Measurements from ENCODE around the gene GPR148.

GPR148 gene

GRCh38 chr2:130749641-130750040 is 20.8 kb downstream of the GPR148 start:
- DNase-seq (ENCODE audit: low read depth) = no peak

DNA sequence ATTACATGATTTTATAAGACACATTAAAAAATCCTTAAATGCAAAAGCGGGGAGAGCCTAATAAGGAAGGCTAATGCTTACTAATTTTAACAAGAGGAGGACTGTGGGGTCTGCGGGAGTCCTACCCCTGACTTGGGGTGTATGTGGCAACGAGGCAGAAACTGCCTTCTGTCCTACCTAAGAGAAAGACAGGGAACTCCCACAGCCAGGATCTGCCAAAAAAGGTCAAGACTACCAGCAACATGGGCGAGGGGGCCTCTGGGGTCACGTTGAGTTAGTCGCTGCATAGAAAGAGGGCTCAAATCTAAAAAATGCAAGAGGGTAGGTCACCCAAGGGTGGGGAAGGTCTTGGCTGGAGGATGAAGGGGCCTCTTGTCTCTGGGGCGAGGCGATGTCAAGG is 25.9 kb downstream of the GPR148 start:
- no peak for DNase-seq (ENCODE audit: low read depth)

DNA sequence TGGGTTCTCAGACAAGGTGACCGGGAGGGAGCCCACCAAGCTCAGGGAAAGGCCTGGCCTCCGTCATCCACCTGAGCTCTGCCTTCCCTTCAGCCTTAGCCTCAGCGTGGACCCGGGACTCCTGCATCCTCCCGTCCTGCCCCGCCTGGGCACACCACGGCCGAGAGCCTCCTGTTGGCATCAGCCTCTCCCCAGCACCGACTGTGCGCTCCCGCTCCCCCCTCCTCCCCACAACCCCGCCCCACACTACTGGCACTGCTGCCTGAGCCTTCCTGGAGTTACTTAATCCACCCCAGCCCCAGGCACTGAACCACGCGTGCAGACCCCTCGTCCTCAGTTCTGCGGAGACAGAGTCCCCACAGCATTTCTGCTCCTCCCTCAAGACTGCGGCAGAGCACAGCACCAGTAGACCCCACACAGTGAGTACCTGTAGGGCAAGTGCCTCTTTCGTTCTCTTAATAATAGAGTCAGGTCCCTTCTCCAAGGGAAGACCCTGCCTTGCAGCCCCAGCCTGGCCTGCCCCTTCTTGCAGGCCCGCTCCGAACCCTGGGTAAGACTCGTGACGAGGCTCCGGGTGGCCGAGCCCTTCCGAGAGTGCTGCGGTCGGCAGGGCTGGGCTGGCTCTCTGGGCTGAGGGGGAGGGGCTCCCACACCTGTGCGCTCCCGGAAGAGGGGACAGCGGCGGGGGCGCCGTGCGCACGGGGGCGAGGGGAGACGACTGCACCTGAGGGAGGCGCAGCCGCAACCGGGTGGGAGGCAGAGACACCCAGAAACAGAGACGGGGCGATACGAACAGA is 26.6 kb downstream of the GPR148 start, which contains the start of gene AMER3:
TSS of gene AMER3 (plus strand) at position 285 of the 797 bp plus-strand sequence. CDS start 6,533 bp downstream, outside the sequence.
- no peak for DNase-seq (ENCODE audit: low read depth)

- DNase-seq (ENCODE audit: low read depth) = no peak
Measured at GRCh38 chr2:130756053-130756873, 27.4 kb downstream of the GPR148 start.

DNA sequence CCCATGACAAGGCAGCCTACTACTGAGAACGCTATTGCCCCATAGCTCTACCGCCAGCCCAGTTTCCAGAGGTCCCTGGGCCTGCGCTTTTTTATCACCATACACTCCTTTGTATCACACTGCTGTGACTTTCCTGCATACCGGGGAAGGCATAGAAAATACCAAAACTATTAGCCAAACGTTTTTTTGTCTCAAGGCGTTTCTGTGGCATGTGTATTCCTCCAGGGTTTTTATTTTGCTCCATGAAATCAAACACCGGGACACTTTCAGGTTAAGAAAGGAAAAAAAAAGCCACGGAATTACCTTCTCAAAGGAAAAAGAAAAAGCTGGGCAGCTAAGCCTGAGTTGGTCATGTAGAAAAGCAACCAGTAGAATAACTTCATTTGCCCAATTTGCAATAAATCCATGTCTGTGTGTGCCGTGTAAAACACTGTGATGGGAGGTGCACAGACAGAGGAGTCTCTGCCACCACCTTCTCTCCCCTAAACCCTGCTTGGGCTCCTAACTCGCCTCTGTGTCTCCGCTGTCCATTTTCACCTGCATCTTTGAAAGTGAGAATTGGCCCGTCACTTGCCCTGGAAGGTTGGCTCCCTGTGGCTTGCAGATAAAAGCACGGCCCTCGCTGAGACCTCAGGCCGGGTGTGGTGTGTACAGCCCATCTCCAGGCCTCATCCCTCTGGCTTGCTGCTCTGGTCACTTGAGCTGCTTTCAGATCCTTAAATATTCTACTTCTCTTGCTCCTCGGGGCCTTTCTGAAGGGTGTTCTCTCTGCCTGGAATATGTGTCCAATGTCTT is 28.2 kb downstream of the GPR148 start:
- no peak for DNase-seq (ENCODE audit: low read depth)

- no peak for DNase-seq (ENCODE audit: low read depth)
Measured at GRCh38 chr2:130759906-130760753, 31.3 kb downstream of the GPR148 start.

DNA sequence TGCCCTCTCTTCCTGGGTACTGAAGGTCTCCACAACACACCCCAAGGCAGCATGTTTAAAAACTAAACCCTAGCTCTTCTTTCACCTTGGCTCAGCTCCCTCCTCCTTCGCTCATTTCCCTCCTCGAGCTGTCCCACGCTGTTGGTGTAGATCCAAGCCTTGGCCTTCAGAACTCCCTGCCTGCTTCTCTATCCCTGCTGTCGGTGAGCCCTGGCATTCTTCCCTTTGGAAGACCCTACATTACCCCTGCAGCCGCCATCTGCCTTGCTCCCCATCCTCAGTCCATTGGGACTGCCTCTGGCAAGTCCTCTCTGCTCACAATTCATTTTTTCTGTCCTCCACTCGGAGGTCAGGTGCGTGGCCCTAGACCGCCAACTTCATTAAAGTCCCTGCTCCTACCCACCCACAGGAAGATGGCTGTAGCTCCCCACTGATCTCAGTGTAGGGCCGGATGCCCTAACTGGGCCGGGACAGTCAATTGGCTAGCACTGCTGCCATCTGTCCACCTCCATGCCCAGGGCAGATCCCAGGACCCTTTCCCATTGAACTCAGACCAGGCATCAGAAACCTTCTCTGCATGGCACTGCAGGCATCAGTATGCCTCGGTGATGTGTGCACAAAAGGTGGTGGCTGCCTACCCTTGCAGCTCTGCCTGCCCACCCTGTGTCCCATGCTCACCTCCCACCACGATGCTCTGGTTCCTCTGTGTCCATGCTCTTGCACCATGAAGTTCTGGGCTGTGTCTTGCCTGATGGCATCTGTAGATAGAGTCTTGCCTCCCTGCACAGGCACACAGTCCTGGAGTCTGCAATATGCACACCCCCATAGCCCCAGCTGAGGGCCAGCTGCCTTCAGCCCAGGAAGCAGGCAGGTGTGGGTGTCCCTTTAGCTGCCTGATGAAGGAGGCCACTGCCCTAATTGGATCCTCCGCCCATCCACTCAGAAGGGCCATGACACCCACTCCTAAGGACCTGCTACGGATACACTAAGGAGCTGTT is 32.2 kb downstream of the GPR148 start:
- DNase-seq (ENCODE audit: low read depth) = no peak

GRCh38 chr2:130762031-130762909 is 33.4 kb downstream of the GPR148 start:
- DNase-seq (ENCODE audit: low read depth) = no peak

GRCh38 chr2:130762910-130763385 is 34.1 kb downstream of the GPR148 start:
- DNase-seq (ENCODE audit: low read depth) = no peak

DNA sequence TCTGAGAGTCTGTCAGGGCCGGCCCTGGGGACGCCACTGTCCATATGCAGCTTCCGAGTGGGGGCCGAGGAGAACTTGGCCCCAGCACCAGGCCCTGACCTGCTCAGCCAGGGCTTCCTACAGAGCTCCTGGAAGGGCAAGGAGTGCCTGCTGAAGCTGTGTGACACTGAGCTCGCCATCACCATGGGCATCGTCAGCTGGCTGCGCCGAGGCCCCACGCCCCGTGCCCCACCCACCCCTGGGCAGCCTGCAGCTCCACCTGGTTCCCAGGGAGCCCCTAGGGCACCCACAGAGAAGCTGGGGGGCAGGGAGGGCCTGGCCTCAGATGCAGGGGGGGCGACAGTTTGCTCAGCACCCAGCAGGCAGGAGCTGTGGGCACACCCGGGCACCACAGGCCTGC is 34.5 kb downstream of the GPR148 start:
- no peak for DNase-seq (ENCODE audit: low read depth)

DNA sequence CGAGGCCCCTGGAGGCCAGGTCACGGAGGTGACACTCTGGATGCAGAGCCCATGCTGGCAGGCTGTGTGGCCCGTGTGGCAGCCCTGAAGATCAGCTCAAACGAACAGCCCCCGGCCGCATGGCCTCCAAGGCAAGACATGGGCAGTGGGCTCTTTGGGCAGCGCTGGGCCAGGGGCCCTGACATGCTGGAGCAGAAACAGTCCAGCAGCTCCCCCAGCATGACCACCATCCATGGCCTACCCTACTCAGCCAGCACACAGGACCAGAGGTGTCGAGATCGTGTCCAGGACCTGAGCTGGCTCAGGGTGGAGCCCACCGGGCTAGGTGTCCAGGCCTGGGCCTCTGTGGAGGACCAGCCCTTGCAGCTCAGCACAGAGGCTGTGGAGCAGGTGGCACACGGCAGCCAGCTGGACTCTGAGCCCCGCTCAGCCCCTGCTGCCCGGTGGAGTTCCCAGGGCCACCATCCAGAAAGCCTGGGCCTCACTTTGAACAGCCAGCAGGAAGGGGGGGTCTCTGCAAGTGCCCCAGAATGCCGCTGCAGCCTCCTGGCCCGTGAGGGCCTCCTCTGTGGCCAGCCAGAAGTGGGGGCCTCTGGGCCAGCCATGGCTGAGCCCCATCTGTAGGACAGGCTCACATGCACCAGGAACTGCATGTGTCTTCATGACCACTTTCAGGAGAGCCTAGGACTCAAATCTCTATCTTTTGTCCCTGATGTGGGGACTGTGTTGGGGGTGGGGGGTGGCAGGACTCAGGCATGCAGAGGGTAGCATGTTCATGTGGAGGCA is 35.4 kb downstream of the GPR148 start:
- no peak for DNase-seq (ENCODE audit: low read depth)

GRCh38 chr2:130764821-130765115 is 35.9 kb downstream of the GPR148 start:
- DNase-seq (ENCODE audit: low read depth) = no peak

DNA sequence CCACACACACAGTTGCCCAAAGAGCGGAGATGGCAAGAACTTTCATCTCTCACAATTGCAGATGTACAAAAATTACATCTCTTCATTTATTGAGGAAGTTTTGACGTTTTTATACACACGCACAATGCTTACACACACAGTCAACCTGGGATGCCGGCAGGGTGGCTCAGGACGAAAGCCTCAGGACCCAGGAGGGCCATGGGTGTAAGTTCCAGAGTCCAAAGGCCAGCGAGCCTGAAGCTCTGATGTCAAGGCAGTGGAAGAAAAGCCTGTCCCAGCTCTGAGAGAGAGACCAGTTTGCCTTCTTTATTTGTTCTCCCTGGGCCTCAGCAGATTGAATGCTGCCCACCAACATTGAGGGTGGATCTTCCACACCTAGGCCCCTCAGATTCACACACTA is 36.6 kb downstream of the GPR148 start:
- DNase-seq (ENCODE audit: low read depth) = no peak

GRCh38 chr2:130766037-130766436 is 37.2 kb downstream of the GPR148 start:
- no peak for DNase-seq (ENCODE audit: low read depth)

GRCh38 chr2:130766711-130767407 is 38.0 kb downstream of the GPR148 start:
- no peak for DNase-seq (ENCODE audit: low read depth)

DNA sequence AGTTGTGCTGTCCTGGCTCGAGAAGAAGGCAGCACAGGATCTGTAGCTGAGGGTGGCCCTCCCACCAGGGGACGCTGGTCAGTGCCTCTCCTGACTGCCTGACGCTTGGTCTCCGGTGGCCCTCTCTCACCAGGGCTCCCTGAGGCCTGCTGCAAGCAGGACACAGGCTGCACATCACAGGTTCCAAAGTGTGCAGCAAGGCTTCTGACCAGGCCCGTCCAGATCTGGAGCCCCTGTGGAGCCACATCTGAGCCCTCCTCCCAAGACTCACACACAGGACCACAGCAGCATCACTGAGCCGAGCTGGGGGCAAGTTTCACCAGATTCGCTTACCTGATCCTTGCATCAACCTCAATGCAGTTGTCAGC is 38.5 kb downstream of the GPR148 start:
- DNase-seq (ENCODE audit: low read depth) = no peak

GRCh38 chr2:130768191-130768855 is 39.5 kb downstream of the GPR148 start:
- no peak for DNase-seq (ENCODE audit: low read depth)

Measured in HS-27A (cell line).